Fibroblast of pulmonary artery (primary cell): ENCODE results near the gene CYP4F11.

ENCODE experiments used
- DNase-seq: peaks from one replicate; pipeline ENCODE4 v3.0.0-alpha.2; 2010; ENCODE audit warnings: low read depth
- H3K4me3 ChIP-seq: replicated peaks from 2 replicates; pipeline ENCODE4 v1.5.1; 2011; ENCODE audit warnings: low read depth, mild to moderate bottlenecking, control low read depth, low read length, moderate library complexity
- TF ChIP-seq, protein P1 (sequence below): IDR thresholded peaks from 2 replicates; pipeline ENCODE4 v1.5.1; 2011; ENCODE audit warnings: mild to moderate bottlenecking, control low read depth, low read length, inconsistent platforms; ENCODE audit errors: missing control alignments

Gene CYP4F11

DNA sequence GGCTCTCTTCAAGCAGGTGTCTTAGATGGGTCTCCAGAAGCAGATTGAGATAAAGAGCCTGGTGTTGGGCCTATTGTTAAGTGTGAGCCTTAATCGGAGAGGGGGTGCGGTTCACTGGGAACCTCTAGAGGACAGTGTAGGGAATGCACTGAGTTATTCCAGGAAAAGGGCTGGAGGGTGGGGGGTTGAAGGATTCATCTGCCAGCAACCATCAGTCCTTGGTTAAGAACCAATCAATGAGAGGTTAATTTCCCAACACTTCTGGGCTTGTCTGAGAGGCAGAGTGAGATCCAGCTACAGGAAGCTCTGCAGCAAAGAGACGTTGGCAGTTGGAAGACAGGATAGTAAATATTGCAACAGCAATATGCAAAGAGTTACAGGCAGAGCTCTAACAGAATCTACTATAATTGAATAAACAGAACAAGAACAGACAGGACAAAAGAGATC is 65.2 kb downstream of the CYP4F11 start:
- no peak overlapping the region for H3K4me3 ChIP-seq
- DNase-seq = peak; percentile 10
- TF ChIP-seq, protein P1, sequence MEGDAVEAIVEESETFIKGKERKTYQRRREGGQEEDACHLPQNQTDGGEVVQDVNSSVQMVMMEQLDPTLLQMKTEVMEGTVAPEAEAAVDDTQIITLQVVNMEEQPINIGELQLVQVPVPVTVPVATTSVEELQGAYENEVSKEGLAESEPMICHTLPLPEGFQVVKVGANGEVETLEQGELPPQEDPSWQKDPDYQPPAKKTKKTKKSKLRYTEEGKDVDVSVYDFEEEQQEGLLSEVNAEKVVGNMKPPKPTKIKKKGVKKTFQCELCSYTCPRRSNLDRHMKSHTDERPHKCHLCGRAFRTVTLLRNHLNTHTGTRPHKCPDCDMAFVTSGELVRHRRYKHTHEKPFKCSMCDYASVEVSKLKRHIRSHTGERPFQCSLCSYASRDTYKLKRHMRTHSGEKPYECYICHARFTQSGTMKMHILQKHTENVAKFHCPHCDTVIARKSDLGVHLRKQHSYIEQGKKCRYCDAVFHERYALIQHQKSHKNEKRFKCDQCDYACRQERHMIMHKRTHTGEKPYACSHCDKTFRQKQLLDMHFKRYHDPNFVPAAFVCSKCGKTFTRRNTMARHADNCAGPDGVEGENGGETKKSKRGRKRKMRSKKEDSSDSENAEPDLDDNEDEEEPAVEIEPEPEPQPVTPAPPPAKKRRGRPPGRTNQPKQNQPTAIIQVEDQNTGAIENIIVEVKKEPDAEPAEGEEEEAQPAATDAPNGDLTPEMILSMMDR = peak; percentile 46

DNA sequence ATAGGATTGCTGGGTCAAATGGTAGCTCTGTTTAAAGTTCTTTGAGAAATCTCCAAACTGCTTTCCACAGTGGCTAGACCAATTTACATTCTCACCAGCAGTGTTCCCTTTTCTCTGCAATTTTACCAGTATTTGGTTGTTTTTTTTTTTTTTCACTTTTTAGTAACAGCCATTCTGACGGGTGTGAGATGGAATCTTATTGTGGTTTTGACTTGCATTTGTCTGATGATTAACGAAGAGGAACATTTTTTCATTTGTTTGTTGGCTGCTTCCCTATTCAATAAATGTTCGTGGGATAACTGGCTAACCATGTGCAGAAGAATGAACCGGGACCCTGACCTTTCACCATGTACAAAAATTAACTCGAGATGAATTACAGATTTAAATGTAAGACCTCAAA is 67.7 kb downstream of the CYP4F11 start:
- H3K4me3 ChIP-seq = no peak overlapping the region
- DNase-seq = no peak
- TF ChIP-seq, protein P1 = no peak

DNA sequence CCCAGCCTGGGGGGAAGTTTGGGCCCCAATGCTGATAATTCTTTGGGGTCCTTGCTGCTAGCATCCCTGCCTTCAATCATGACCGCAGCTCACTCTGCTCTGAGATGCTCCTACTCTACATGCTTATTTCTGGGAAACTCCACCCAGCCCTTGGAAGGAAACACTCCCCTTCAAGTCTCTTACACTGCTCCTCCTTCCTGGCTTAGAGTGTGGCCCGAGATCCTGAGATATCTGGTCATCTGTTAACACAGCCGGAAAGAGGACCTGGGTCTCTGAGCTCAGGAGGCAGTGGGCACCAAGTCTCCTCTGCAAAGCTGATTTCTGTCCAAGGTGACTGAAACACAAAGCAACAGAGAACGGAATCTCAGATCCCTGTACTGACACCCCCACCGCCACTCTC is 69.5 kb downstream of the CYP4F11 start:
- DNase-seq = no peak
- H3K4me3 ChIP-seq = no peak overlapping the region
- TF ChIP-seq, protein P1 = no peak

DNA sequence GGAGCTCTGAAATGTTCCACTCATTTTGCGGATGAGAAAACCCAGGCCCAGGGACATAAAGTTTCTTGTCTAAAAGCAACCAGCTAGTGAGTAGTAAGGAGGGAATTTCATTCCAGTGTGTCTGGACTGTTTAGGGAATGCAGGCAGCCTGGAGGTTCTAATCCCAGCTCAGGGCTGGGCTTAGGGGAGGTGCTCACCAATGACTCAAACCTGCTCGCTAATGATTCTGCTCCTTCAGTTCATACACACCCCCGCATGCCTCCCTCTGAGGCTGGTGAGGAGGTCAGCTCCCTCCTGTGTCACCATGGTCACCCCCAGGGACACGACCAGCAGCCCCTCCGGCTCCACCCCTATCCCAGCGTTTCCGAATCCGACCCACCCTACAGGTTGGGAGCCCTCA is 71.1 kb downstream of the CYP4F11 start:
- DNase-seq = no peak
- no peak overlapping the region for H3K4me3 ChIP-seq
- TF ChIP-seq, protein P1 = no peak

DNA sequence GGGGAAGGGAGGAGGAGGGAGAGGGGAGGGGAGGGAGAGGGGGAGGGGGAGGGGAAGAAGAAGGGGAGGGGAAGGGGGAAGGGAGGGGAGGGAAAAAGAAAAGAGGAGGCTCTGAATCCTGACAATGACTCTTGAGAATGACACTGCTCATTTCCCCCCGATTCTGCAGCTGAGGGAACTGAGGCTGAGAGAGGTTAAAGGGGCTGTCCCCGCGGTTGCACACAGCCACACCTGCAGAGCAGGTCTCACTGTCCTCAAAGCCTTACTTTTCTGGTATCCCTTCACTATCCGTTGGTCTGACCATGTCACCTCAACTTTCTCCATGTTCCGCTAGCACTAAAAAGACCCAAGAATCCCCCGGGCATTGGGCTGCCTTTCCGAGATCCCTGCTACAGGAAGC is 71.9 kb downstream of the CYP4F11 start:
- TF ChIP-seq, protein P1 = no peak
- H3K4me3 ChIP-seq = no peak overlapping the region
- no peak for DNase-seq
